K562 treated with DMSO at 1 percent for 24 hours (cell line): ENCODE results near the gene TPCN1. TPM values are rescaled to one million over a fixed set of nuclear protein-coding genes. Genes with fewer than 3 reads are reported as not detected.

Experiments used
- total RNA-seq: library from RNA; unstranded; fragments of 300-600 nt; gene quantifications from 2 replicates; pipeline ENCODE4 v1.2.3, GENCODE V29; 2022; ENCODE audit warnings: low read depth; ENCODE audit not compliant: insufficient read depth

The TPCN1 gene
- total RNA-seq = 26.0 and 28.7 TPM in 2 replicates

DNA sequence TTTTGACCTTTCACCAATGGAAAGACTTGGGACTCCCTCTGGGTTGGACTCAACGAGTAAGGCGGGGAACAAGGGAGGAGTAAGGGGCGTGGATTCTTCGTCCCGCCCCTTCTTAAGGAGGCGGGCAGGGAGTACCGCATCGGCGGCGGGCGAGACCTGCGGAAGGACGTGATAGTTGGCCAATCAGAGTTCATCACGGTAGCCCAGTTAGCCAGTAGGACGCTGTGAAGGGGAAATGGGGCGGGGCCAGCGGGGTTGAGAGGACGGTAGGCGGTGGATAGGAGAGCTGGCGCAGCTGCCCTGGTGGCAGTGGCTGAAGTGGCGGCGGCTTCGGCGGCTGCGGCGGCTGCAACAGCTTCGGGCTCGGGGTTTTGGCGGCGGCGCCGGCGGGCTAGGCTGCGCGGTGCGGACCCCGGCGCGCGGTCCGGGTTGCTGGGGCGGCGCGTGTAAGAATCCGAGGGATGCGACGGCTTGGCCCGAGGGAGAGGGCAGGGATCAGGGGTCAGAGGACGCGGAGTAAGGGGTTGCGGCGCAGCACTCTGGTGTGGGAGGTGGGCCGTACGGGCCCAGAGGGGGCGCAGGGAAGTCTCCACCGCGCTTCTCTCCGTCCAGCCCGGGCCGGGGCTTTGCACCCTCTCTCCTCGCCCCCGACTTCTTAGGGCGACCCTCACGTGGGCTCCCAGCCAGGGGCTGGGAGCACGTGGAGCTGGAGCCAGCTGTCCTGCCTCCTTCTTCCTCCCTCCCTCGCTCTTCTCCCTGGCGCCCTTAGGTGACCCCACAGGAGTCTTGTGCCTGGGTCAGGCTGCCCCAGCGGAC is at the start of gene TPCN1:
TSS of gene TPCN1 (plus strand) at position 284 of the 816 bp plus-strand sequence. CDS start 5,389 bp downstream, outside the sequence.

GRCh38 chr12:113185180-113186032 is 35.9 kb upstream of the TPCN1 start, which contains the start of the genes DDX54 and RITA1:
DDX54 (minus strand) TSS chr12:113185478; CDS start chr12:113185451, 27 bp downstream.
RITA1 (plus strand) TSS chr12:113185721; CDS start chr12:113186747, 1,026 bp downstream.

GRCh38 chr12:113334786-113335539 is 113.7 kb downstream of the TPCN1 start, which contains the start of gene SLC8B1:
SLC8B1 (minus strand) TSS chr12:113335109; CDS start chr12:113332878, 2,231 bp downstream.

Other genes with a start within 250 kb of the TPCN1 start
- gene OAS2, start 242.9 kb upstream of the TPCN1 start, total RNA-seq = not detected in 2 replicates
- not detected in 2 replicates for gene DTX1, start 164.7 kb upstream of the TPCN1 start, total RNA-seq
- 0.10 TPM in 1 of 2 replicates, not detected in the other for gene RASAL1, start 85.7 kb upstream of the TPCN1 start, total RNA-seq
- gene CFAP73, start 71.7 kb upstream of the TPCN1 start, total RNA-seq = 0.27 TPM in 1 of 2 replicates, not detected in the other
- 81.2 and 88.1 TPM in 2 replicates for gene DDX54, start 36.0 kb upstream of the TPCN1 start, total RNA-seq
- gene RITA1, start 35.7 kb upstream of the TPCN1 start, total RNA-seq = 37.6 and 44.4 TPM in 2 replicates
- gene SLC8B1, start 113.6 kb downstream of the TPCN1 start, total RNA-seq = 38.8 and 41.1 TPM in 2 replicates
- 44.0 and 44.2 TPM in 2 replicates for gene PLBD2, start 137.1 kb downstream of the TPCN1 start, total RNA-seq
- gene SDS, start 182.4 kb downstream of the TPCN1 start, total RNA-seq = 0.88 and 1.5 TPM in 2 replicates
- 24.3 and 24.8 TPM in 2 replicates for gene SDSL, start 200.9 kb downstream of the TPCN1 start, total RNA-seq